GM18499 (cell line): ENCODE results near the gene BMF.
A peak's percentile ranks its signal among the peaks of the same experiment; 100 is the strongest.
"Not testable (repeated sequence)": the region's sequence is repeated elsewhere in the genome, so short reads cannot be mapped to it uniquely, and the experiment has no call there.

ENCODE experiments used
- ATAC-seq: cut with Tn5 transposase; IDR thresholded peaks from one replicate; pipeline ENCODE4 v1.9.1; 2021; ENCODE audit warnings: moderate number of reproducible peaks; ENCODE audit not compliant: insufficient read depth, unreplicated experiment

The BMF gene

GRCh38 chr15:40108855-40109735 is at the start of gene BMF:
Gene BMF, minus strand, starts transcription at chr15:40108879. Its CDS starts 2,793 bp downstream, at chr15:40106086.
- peak; percentile 49 for ATAC-seq

GRCh38 chr15:40157778-40158447 is 49.2 kb upstream of the BMF start:
- no peak for ATAC-seq

- ATAC-seq: no peak
These were observed 46.7 kb upstream of the BMF start for GRCh38 chr15:40155270-40155910.

- ATAC-seq: not testable (repeated sequence)
These were observed 46.1 kb upstream of the BMF start for GRCh38 chr15:40154821-40155220.

- ATAC-seq: no peak
These were observed 43.3 kb upstream of the BMF start for GRCh38 chr15:40151991-40152390.

- no peak for ATAC-seq
These were observed 42.8 kb upstream of the BMF start for GRCh38 chr15:40151499-40151898.

GRCh38 chr15:40150163-40150925 is 41.7 kb upstream of the BMF start:
- ATAC-seq: no peak

- no peak for ATAC-seq
These were observed 40.7 kb upstream of the BMF start for GRCh38 chr15:40149339-40149738.

- no peak for ATAC-seq
These were observed 37.4 kb upstream of the BMF start for GRCh38 chr15:40146037-40146436.

- ATAC-seq: no peak
These were observed 33.7 kb upstream of the BMF start for GRCh38 chr15:40142428-40142827.

- ATAC-seq: not testable (repeated sequence)
These were observed 29.5 kb upstream of the BMF start for GRCh38 chr15:40138201-40138570.

GRCh38 chr15:40137303-40138200 is 28.9 kb upstream of the BMF start:
- no peak for ATAC-seq

GRCh38 chr15:40136470-40137302 is 28.0 kb upstream of the BMF start:
- no peak for ATAC-seq

- ATAC-seq: not testable (repeated sequence)
These were observed 27.3 kb upstream of the BMF start for GRCh38 chr15:40135846-40136450.

GRCh38 chr15:40134885-40135284 is 26.2 kb upstream of the BMF start:
- no peak for ATAC-seq

GRCh38 chr15:40133544-40133943 is 24.9 kb upstream of the BMF start:
- ATAC-seq: no peak

- no peak for ATAC-seq
These were observed 22.3 kb upstream of the BMF start for GRCh38 chr15:40130799-40131502.

- ATAC-seq: no peak
These were observed 21.4 kb upstream of the BMF start for GRCh38 chr15:40130118-40130517.
